Bronchial epithelial cell (primary cell): Measurements from ENCODE around the gene MCTP1. TPM values are rescaled to one million over a fixed set of nuclear protein-coding genes. Genes with fewer than 3 reads are reported as not detected.

ENCODE experiments used
- DNase-seq: peaks from one replicate; pipeline ENCODE4 v3.0.0-alpha.2; 2010; ENCODE audit warnings: low read depth
- FAIRE-seq: peaks from 2 replicates; lab custom pipeline; 2011; peaks lifted over from hg19 to GRCh38; lab: Jason Lieb, UNC
- H3K27me3 ChIP-seq: 2 replicates; pipeline ENCODE4 v1.5.1; 2011; ENCODE audit warnings: low read length; ENCODE audit not compliant: control insufficient read depth, insufficient read depth
- H3K36me3 ChIP-seq: 2 replicates; pipeline ENCODE4 v1.5.1; 2011; ENCODE audit warnings: low read length; ENCODE audit not compliant: control insufficient read depth, insufficient read depth
- H3K4me3 ChIP-seq: 2 replicates; pipeline ENCODE4 v1.5.1; 2011; ENCODE audit warnings: mild to moderate bottlenecking, low read depth, low read length, control low read depth
- total RNA-seq: library from RNA; depleted of rRNA; stranded (reverse); fragments of >200 nt; gene quantifications from 2 replicates; pipeline ENCODE4 v1.2.1, GENCODE V29; 2014
- TF ChIP-seq, protein P1 (sequence below): IDR thresholded peaks from 2 replicates; pipeline ENCODE4 v1.5.1; 2011; ENCODE audit warnings: mild to moderate bottlenecking, moderate library complexity, low read length, control low read depth, inconsistent platforms; ENCODE audit not compliant: insufficient read depth, severe bottlenecking

MCTP1 gene
- total RNA-seq, 1 donor from 2014 or later = 17.9 TPM

DNA sequence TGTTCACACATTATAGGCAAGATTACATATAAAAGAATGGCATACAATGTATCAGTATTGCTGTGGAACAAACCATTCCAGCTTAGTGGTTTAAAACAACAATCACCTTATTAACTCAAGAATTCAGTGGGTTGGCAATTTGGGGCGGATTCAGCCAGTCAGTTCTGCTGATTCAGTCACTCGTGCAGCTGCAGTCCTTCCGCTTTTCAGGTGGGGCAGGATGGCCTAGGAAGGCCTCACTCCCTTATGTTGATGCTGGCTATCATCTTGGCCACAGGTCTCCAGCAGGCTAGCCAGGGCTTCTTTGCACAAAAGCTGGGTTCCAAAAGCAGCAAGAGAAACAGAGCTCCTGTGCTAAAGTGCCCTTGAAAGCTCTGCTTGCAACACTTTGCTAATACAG, 150.6 kb downstream of the MCTP1 start:
- no peaks in the 10 kb centered on the region for H3K27me3 ChIP-seq
- DNase-seq (no peak), FAIRE-seq (no peak)
- TF ChIP-seq, protein P1, sequence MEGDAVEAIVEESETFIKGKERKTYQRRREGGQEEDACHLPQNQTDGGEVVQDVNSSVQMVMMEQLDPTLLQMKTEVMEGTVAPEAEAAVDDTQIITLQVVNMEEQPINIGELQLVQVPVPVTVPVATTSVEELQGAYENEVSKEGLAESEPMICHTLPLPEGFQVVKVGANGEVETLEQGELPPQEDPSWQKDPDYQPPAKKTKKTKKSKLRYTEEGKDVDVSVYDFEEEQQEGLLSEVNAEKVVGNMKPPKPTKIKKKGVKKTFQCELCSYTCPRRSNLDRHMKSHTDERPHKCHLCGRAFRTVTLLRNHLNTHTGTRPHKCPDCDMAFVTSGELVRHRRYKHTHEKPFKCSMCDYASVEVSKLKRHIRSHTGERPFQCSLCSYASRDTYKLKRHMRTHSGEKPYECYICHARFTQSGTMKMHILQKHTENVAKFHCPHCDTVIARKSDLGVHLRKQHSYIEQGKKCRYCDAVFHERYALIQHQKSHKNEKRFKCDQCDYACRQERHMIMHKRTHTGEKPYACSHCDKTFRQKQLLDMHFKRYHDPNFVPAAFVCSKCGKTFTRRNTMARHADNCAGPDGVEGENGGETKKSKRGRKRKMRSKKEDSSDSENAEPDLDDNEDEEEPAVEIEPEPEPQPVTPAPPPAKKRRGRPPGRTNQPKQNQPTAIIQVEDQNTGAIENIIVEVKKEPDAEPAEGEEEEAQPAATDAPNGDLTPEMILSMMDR = no peak
- no peak overlapping the region for H3K4me3 ChIP-seq
- no peaks in the 10 kb centered on the region for H3K36me3 ChIP-seq

DNA sequence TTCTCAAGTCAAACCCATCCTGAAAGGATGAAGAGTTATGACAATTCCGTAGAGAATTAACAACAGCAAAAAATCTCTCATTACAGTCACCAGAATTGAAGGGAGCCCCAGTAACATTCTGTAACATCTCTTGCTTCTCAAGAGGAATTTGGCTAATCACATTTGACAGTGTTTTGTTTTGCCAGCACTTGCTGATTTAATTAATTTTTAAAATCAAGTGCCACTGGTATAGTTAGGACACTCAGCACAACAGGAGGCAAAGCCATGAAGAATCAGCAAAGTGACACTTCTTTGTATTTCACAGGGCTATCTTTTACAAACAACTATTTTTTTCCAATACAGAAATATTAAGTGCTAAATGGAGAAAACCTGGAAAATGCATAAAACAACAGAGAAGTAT, 152.8 kb downstream of the MCTP1 start:
- no peak overlapping the region for H3K4me3 ChIP-seq
- TF ChIP-seq, protein P1 = no peak
- H3K36me3 ChIP-seq = no peaks in the 10 kb centered on the region
- DNase-seq (no peak), FAIRE-seq (no peak)
- no peaks in the 10 kb centered on the region for H3K27me3 ChIP-seq

DNA sequence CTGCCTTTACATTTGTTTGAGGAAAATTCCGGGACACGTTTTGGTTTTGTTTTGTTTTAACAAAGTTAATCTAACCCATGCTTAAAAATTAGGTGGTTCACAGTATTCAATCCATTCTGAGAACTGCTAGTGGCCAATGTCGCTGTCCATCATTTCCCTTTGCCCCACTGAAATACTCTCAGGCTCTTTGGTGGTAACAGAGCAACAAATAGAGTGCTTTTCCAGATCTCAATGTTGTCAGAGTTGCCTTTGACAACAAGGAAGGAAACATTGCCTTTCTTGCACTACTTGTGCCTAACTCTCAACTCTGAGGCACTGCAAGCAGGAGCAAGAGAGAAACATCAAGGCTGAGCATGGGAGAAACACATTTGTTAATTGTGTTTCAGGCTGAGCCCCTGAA, 154.0 kb downstream of the MCTP1 start:
- Histone ChIP-seq H3K36me3 (no peaks in the 10 kb centered on the region), H3K4me3 (no peak overlapping the region), H3K27me3 (no peaks in the 10 kb centered on the region)
- FAIRE-seq (no peak), DNase-seq (peak; percentile 2)
- TF ChIP-seq, protein P1 = no peak

DNA sequence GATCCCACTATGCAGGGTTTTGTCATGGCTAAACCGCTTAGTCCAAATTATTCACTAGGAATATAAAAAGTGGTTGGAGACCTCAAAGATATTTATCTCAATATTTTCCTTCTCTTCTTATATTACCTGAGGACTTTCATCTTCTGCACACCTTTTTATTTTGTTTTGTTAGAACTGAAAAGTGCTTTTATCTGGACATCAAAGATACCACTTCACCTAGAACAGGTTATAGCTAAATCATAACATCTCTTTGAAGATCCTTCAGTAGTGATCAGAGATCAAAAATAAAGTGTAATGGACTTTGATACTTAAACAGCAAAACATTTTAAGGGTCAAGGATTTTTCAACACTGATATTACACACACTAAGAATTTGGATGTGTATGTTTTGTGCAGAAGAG, 160.2 kb downstream of the MCTP1 start:
- H3K27me3 ChIP-seq = no peaks in the 10 kb centered on the region
- H3K4me3 ChIP-seq = no peak overlapping the region
- TF ChIP-seq, protein P1 = no peak
- DNase-seq (no peak), FAIRE-seq (no peak)
- no peaks in the 10 kb centered on the region for H3K36me3 ChIP-seq

DNA sequence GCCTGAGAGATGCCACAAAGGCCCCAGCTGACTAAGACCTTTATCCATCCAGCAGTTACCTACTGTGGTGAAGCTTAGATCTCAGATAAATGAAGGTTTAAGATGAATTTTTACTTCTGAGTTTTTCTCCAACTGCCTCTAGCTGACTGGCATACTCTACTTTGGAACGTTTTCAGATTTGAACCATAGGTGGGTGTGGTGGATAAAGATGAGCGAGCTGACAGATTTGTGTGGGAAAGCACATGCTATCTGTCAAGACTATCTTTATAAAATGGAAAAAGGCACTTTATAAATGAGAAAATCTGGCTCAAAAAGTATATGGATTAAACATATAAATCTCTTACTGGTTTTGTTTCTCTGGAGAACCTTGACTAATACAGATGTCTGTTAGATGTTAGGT, 160.8 kb downstream of the MCTP1 start:
- FAIRE-seq (no peak), DNase-seq (no peak)
- H3K4me3 ChIP-seq = no peak overlapping the region
- H3K36me3 ChIP-seq = no peaks in the 10 kb centered on the region
- TF ChIP-seq, protein P1 = no peak
- H3K27me3 ChIP-seq = no peaks in the 10 kb centered on the region

DNA sequence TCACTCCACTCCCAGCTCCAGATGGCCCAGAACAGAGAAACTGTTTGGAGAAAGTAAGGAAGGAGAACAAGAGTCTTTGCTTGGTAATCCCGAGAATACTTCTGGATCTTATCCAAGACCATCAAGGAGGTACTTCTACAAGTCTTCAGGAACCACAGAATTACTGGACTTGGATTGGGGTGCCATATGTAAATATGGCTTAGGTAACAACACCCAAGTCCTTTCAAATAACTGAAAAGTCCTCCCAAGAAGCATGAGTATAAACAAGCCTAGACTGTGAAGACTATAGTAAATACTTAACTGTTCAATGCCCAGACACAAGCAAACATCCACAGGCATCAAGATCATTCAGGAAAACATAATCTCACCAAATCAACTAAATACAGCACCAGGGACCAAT, 170.0 kb downstream of the MCTP1 start:
- DNase-seq (no peak), FAIRE-seq (no peak)
- H3K27me3 ChIP-seq = no peaks in the 10 kb centered on the region
- no peaks in the 10 kb centered on the region for H3K36me3 ChIP-seq
- TF ChIP-seq, protein P1 = no peak
- no peak overlapping the region for H3K4me3 ChIP-seq
